ENCODE measurements around the gene TRIM63. TPM values are rescaled to one million over a fixed set of nuclear protein-coding genes. Genes with fewer than 3 reads are reported as not detected.
A peak's percentile ranks its signal among the peaks of the same experiment; 100 is the strongest.

The TRIM63 gene
- 0.21 TPM in 1 of 2 replicates, not detected in the other for total RNA-seq
- long read RNA-seq, partial matches to known transcripts, result 1 of 1 reads
- long read RNA-seq, other reads (novel, unspliced or antisense), result 0 of 1 reads

- Mint-ChIP-seq H3K36me3 (ENCODE audit: unreplicated experiment) (no peaks in the 10 kb centered on the region), H3K4me1 (ENCODE audit: unreplicated experiment) (no peaks in the 10 kb centered on the region), H3K27me3 (ENCODE audit: unreplicated experiment) (peaks cover 23% of the 10 kb centered on the region), H3K27ac (ENCODE audit: unreplicated experiment) (no peak within 1 kb of the TSS), H3K4me3 (ENCODE audit: unreplicated experiment) (no peak within 1 kb of the TSS), H3K9me3 (ENCODE audit: unreplicated experiment) (no peaks in the 10 kb centered on the region)
- no peak for DNase-seq (ENCODE audit: extremely low spot score, unreplicated experiment)
- TF ChIP-seq CTCF (IDR thresholded peaks at IDR 0.05), result no peak
Measured at GRCh38 chr1:26067432-26067911, at the start of gene TRIM63. TSS of gene TRIM63 (minus strand) at chr1:26067630. CDS start at chr1:26067494, 136 bp downstream.

- Mint-ChIP-seq H3K36me3 (ENCODE audit: unreplicated experiment) (peaks cover 13% of the 10 kb centered on the region), H3K4me3 (ENCODE audit: unreplicated experiment) (no peak overlapping the region), H3K9me3 (ENCODE audit: unreplicated experiment) (no peaks in the 10 kb centered on the region), H3K27me3 (ENCODE audit: unreplicated experiment) (no peaks in the 10 kb centered on the region), H3K4me1 (ENCODE audit: unreplicated experiment) (peaks cover 20% of the 10 kb centered on the region), H3K27ac (ENCODE audit: unreplicated experiment) (no peak overlapping the region)
- DNase-seq (ENCODE audit: extremely low spot score, unreplicated experiment), result peak; percentile 11
- no peak for TF ChIP-seq CTCF (IDR thresholded peaks at IDR 0.05)
Measured at GRCh38 chr1:26114165-26114927, 46.9 kb upstream of the TRIM63 start.

- TF ChIP-seq CTCF (IDR thresholded peaks at IDR 0.05), result no peak
- Mint-ChIP-seq H3K9me3 (ENCODE audit: unreplicated experiment) (no peaks in the 10 kb centered on the region), H3K4me1 (ENCODE audit: unreplicated experiment) (peaks cover 20% of the 10 kb centered on the region), H3K4me3 (ENCODE audit: unreplicated experiment) (peak overlapping the region; percentile 89), H3K36me3 (ENCODE audit: unreplicated experiment) (peaks cover 4% of the 10 kb centered on the region), H3K27me3 (ENCODE audit: unreplicated experiment) (no peaks in the 10 kb centered on the region), H3K27ac (ENCODE audit: unreplicated experiment) (peak overlapping the region; percentile 77)
- no peak for DNase-seq (ENCODE audit: extremely low spot score, unreplicated experiment)
Measured at GRCh38 chr1:26112407-26112775, 45.0 kb upstream of the TRIM63 start.

GRCh38 chr1:26111530-26112406 lies 44.3 kb upstream of the TRIM63 start, which contains the start of gene PDIK1L:
TSS of gene PDIK1L (plus strand) at chr1:26111824. CDS start at chr1:26114309, 2,485 bp downstream.
- Mint-ChIP-seq H3K36me3 (ENCODE audit: unreplicated experiment) (peaks cover 4% of the 10 kb centered on the region), H3K4me3 (ENCODE audit: unreplicated experiment) (peak within 1 kb of the TSS; percentile 89), H3K27me3 (ENCODE audit: unreplicated experiment) (no peaks in the 10 kb centered on the region), H3K9me3 (ENCODE audit: unreplicated experiment) (no peaks in the 10 kb centered on the region), H3K4me1 (ENCODE audit: unreplicated experiment) (peaks cover 20% of the 10 kb centered on the region), H3K27ac (ENCODE audit: unreplicated experiment) (peak within 1 kb of the TSS; percentile 86)
- TF ChIP-seq CTCF (IDR thresholded peaks at IDR 0.05), result no peak
- peak; percentile 98 for DNase-seq (ENCODE audit: extremely low spot score, unreplicated experiment)

All from osteocyte (in vitro differentiated cells).